HG03378 (cell line): Measurements from ENCODE around the gene HAL.

Source experiments
- ATAC-seq: cut with Tn5 transposase; IDR thresholded peaks from one replicate; pipeline ENCODE4 v1.9.1; 2021; ENCODE audit warnings: mild to moderate bottlenecking, moderate library complexity; ENCODE audit not compliant: unreplicated experiment

HAL gene

GRCh38 chr12:96015672-96016071, 19.5 kb upstream of the HAL start:
- no peak for ATAC-seq

GRCh38 chr12:96014943-96015599, 18.9 kb upstream of the HAL start:
- ATAC-seq = no peak

- ATAC-seq = no peak
Observed at GRCh38 chr12:96007729-96008128, 11.6 kb upstream of the HAL start.

GRCh38 chr12:96006727-96007126, 10.6 kb upstream of the HAL start:
- ATAC-seq = no peak

- ATAC-seq = no peak
Observed at GRCh38 chr12:96000858-96001257, 4.7 kb upstream of the HAL start.

GRCh38 chr12:95999484-95999883, 3.3 kb upstream of the HAL start:
- no peak for ATAC-seq

GRCh38 chr12:95998611-95999286, 2.6 kb upstream of the HAL start:
- ATAC-seq = peak; percentile 95

- no peak for ATAC-seq
Observed at GRCh38 chr12:95997911-95998510, 1.9 kb upstream of the HAL start.

- no peak for ATAC-seq
Observed at GRCh38 chr12:95997276-95997675, 1.1 kb upstream of the HAL start.

- ATAC-seq = no peak
Observed at GRCh38 chr12:95995238-95996031, 709 bp downstream of the HAL start.

GRCh38 chr12:95994476-95994875, 1.7 kb downstream of the HAL start:
- no peak for ATAC-seq

GRCh38 chr12:95993907-95994306, 2.2 kb downstream of the HAL start:
- no peak for ATAC-seq

GRCh38 chr12:95990136-95990535, 6.0 kb downstream of the HAL start:
- ATAC-seq = no peak

GRCh38 chr12:95989504-95990123, 6.5 kb downstream of the HAL start:
- no peak for ATAC-seq

GRCh38 chr12:95988506-95989275, 7.5 kb downstream of the HAL start:
- ATAC-seq = no peak

GRCh38 chr12:95986635-95987570, 9.2 kb downstream of the HAL start:
- no peak for ATAC-seq

GRCh38 chr12:95984682-95985081, 11.5 kb downstream of the HAL start:
- no peak for ATAC-seq

GRCh38 chr12:95982602-95983001, 13.5 kb downstream of the HAL start:
- ATAC-seq = no peak

GRCh38 chr12:95980437-95980836, 15.7 kb downstream of the HAL start:
- ATAC-seq = no peak
